GM12865 (cell line): ENCODE measurements around the gene DDX51.

Experiments
- DNase-seq: peaks from one replicate; pipeline ENCODE4 v3.0.0; 2010; ENCODE audit warnings: low read depth
- H3K4me3 ChIP-seq: 2 replicates; pipeline ENCODE4 v1.5.1; 2011; ENCODE audit warnings: mild to moderate bottlenecking, low read depth, low read length, control low read depth
- CTCF ChIP-seq: IDR thresholded peaks from 2 replicates; pipeline ENCODE4 v1.5.1; 2011; ENCODE audit warnings: low read length, control low read depth, low read depth, inconsistent platforms; ENCODE audit not compliant: insufficient read depth; ENCODE audit errors: missing control alignments

The DDX51 gene

GRCh38 chr12:132160601-132161035, 16.5 kb upstream of the DDX51 start:
- no peak for DNase-seq
- H3K4me3 ChIP-seq: no peak overlapping the region
- TF ChIP-seq CTCF: no peak

GRCh38 chr12:132160016-132160415, 15.9 kb upstream of the DDX51 start:
- no peak for TF ChIP-seq CTCF
- no peak overlapping the region for H3K4me3 ChIP-seq
- no peak for DNase-seq

- no peak for DNase-seq
- TF ChIP-seq CTCF: no peak
These were observed 15.5 kb upstream of the DDX51 start for GRCh38 chr12:132159555-132160003.

GRCh38 chr12:132158677-132159554, 14.8 kb upstream of the DDX51 start:
- no peak for TF ChIP-seq CTCF
- H3K4me3 ChIP-seq: no peak overlapping the region
- DNase-seq: no peak

More at GRCh38 chr12:132159555-132160003, 15.5 kb upstream of the DDX51 start:
- H3K4me3 ChIP-seq: no peak overlapping the region

GRCh38 chr12:132157733-132158409, 13.8 kb upstream of the DDX51 start:
- no peak for DNase-seq
- TF ChIP-seq CTCF: no peak
- H3K4me3 ChIP-seq: no peak overlapping the region

GRCh38 chr12:132156573-132157325, 12.6 kb upstream of the DDX51 start:
- no peak for DNase-seq
- TF ChIP-seq CTCF: no peak
- no peak overlapping the region for H3K4me3 ChIP-seq
